Stimulated activated CD4-positive, alpha-beta T cell treated with anti-CD3 and anti-CD28 coated beads, Interleukin-1b, Interleukin-23, amount 100 ng/mL, for 48 hours (primary cell): ENCODE measurements around the gene RASA3.
"Not testable (repeated sequence)": the region's sequence is repeated elsewhere in the genome, so short reads cannot be mapped to it uniquely, and the experiment has no call there.

Experiments used
- DNase-seq: peaks from one replicate; pipeline ENCODE4 v3.0.0-alpha.2; 2020

RASA3 gene

GRCh38 chr13:113996912-113997745 is 135.3 kb downstream of the RASA3 start:
- no peak for DNase-seq

- DNase-seq, result no peak
Measured at GRCh38 chr13:113996081-113996911, 136.1 kb downstream of the RASA3 start.

- DNase-seq, result no peak
Measured at GRCh38 chr13:113995051-113995601, 137.3 kb downstream of the RASA3 start.

GRCh38 chr13:113992276-113993005 is 140.0 kb downstream of the RASA3 start:
- no peak for DNase-seq

- DNase-seq, result no peak
Measured at GRCh38 chr13:113991676-113992179, 140.7 kb downstream of the RASA3 start.

- DNase-seq, result no peak
Measured at GRCh38 chr13:113991191-113991669, 141.2 kb downstream of the RASA3 start.

GRCh38 chr13:113990321-113990837 is 142.0 kb downstream of the RASA3 start:
- DNase-seq, result no peak

GRCh38 chr13:113989585-113990300 is 142.7 kb downstream of the RASA3 start:
- no peak for DNase-seq

- not testable (repeated sequence) for DNase-seq
Measured at GRCh38 chr13:113988859-113989258, 143.6 kb downstream of the RASA3 start.

GRCh38 chr13:113982296-113982661 is 150.1 kb downstream of the RASA3 start:
- DNase-seq, result no peak

GRCh38 chr13:113981611-113982295 is 150.7 kb downstream of the RASA3 start:
- DNase-seq, result no peak

GRCh38 chr13:113981194-113981605 is 151.2 kb downstream of the RASA3 start:
- DNase-seq, result no peak

- no peak for DNase-seq
Measured at GRCh38 chr13:113980489-113981064, 151.8 kb downstream of the RASA3 start.

- no peak for DNase-seq
Measured at GRCh38 chr13:113979791-113980471, 152.5 kb downstream of the RASA3 start.

- no peak for DNase-seq
Measured at GRCh38 chr13:113978741-113979481, 153.5 kb downstream of the RASA3 start.

- no peak for DNase-seq
Measured at GRCh38 chr13:113977976-113978375, 154.4 kb downstream of the RASA3 start.

GRCh38 chr13:113976711-113977684 is 155.4 kb downstream of the RASA3 start:
- DNase-seq, result no peak

GRCh38 chr13:113975416-113975815 is 157.0 kb downstream of the RASA3 start:
- DNase-seq, result no peak
